RWPE2 (cell line): ENCODE measurements around the gene ALOX15.
"Not testable (repeated sequence)": the region's sequence is repeated elsewhere in the genome, so short reads cannot be mapped to it uniquely, and the experiment has no call there.

Source experiments
- ATAC-seq: fragments of 200-7000 bp; cut with Tn5 transposase; 3 replicates; pipeline ENCODE4 v1.9.1; 2021; ENCODE audit warnings: low read depth
- DNase-seq: peaks from one replicate; pipeline ENCODE4 v3.0.0-alpha.2; 2020; ENCODE audit warnings: low spot score
- H3K27ac ChIP-seq: fragments of 450-650 bp; 2 replicates; pipeline ENCODE4 v1.5.1; 2017; ENCODE audit warnings: mild to moderate bottlenecking; ENCODE audit not compliant: poor library complexity, severe bottlenecking
- H3K27me3 ChIP-seq: fragments of 250-450 bp; sonication (Bioruptor Pico); 2 replicates; pipeline ENCODE4 v1.5.1; 2021; ENCODE audit warnings: mild to moderate bottlenecking, moderate library complexity; ENCODE audit not compliant: insufficient read depth, poor library complexity, severe bottlenecking
- H3K36me3 ChIP-seq: fragments of 250-450 bp; sonication (Bioruptor Pico); 2 replicates; pipeline ENCODE4 v1.5.1; 2020; ENCODE audit warnings: low read depth, mild to moderate bottlenecking, moderate library complexity
- H3K4me1 ChIP-seq: fragments of 250-450 bp; sonication (Bioruptor Pico); 2 replicates; pipeline ENCODE4 v1.5.1; 2021; ENCODE audit warnings: mild to moderate bottlenecking, moderate library complexity; ENCODE audit not compliant: insufficient read depth, poor library complexity, severe bottlenecking
- H3K4me3 ChIP-seq: fragments of 250-450 bp; sonication (Bioruptor Pico); 2 replicates; pipeline ENCODE4 v1.5.1; 2021; ENCODE audit warnings: mild to moderate bottlenecking, moderate library complexity; ENCODE audit not compliant: severe bottlenecking
- H3K9me3 ChIP-seq: fragments of 250-450 bp; sonication (Bioruptor Pico); 2 replicates; pipeline ENCODE4 v1.5.1; 2021; ENCODE audit warnings: mild to moderate bottlenecking, moderate library complexity; ENCODE audit not compliant: severe bottlenecking
- TF ChIP-seq, protein P1 (sequence below): fragments of 450-650 bp; IDR thresholded peaks from one replicate; pipeline ENCODE4 v1.5.1; 2017; ENCODE audit warnings: mild to moderate bottlenecking, moderate library complexity; ENCODE audit not compliant: poor library complexity, severe bottlenecking

The ALOX15 gene

GRCh38 chr17:4597975-4598374 is 43.5 kb downstream of the ALOX15 start:
- no peak for ATAC-seq
- peaks cover 3% of the 10 kb centered on the region for H3K27me3 ChIP-seq

DNA sequence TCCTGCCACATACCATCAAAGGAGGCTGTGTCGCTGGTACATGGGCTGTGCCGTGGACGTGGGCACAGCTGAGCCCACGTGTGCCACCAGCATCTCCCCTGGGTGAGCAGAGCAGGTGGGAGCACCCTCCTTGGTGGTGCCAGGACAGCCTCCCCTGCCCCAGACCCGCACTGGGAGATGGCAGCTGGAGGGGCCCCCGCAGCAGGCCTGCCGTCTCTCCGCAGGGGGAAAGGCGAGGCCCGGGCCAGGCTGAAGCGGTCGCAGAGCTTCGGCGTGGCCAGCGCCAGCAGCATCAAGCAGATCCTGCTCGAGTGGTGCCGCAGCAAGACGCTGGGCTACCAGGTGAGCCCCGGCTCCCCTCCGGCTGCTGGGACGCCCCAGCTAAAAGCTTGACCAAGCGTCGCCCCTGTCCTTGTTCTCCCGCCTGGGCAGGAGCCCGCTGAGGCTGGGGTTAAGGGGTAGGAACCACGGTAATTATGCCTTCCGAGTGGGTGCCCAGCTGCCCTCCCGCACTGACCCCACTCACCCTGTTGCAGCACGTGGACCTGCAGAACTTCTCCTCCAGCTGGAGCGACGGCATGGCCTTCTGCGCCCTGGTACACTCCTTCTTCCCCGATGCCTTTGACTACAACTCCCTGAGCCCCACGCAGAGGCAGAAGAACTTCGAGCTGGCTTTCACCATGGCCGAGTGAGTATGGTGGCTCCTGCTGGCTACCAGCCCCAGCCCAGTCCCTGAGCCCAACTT is 44.7 kb downstream of the ALOX15 start:
- Histone ChIP-seq H3K9me3 (no peaks in the 10 kb centered on the region), H3K4me1 (no peaks in the 10 kb centered on the region), H3K4me3 (no peak overlapping the region), H3K27me3 (peaks cover 3% of the 10 kb centered on the region), H3K36me3 (no peaks in the 10 kb centered on the region), H3K27ac (no peak overlapping the region)
- DNase-seq (no peak), ATAC-seq (no peak)
- TF ChIP-seq, protein P1, sequence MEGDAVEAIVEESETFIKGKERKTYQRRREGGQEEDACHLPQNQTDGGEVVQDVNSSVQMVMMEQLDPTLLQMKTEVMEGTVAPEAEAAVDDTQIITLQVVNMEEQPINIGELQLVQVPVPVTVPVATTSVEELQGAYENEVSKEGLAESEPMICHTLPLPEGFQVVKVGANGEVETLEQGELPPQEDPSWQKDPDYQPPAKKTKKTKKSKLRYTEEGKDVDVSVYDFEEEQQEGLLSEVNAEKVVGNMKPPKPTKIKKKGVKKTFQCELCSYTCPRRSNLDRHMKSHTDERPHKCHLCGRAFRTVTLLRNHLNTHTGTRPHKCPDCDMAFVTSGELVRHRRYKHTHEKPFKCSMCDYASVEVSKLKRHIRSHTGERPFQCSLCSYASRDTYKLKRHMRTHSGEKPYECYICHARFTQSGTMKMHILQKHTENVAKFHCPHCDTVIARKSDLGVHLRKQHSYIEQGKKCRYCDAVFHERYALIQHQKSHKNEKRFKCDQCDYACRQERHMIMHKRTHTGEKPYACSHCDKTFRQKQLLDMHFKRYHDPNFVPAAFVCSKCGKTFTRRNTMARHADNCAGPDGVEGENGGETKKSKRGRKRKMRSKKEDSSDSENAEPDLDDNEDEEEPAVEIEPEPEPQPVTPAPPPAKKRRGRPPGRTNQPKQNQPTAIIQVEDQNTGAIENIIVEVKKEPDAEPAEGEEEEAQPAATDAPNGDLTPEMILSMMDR: no peak

More at GRCh38 chr17:4597975-4598374, 43.5 kb downstream of the ALOX15 start:
- no peaks in the 10 kb centered on the region for H3K9me3 ChIP-seq
- DNase-seq: no peak
- no peaks in the 10 kb centered on the region for H3K4me1 ChIP-seq
- no peak overlapping the region for H3K4me3 ChIP-seq
- H3K27ac ChIP-seq: no peak overlapping the region
- TF ChIP-seq, protein P1: no peak
- H3K36me3 ChIP-seq: no peaks in the 10 kb centered on the region

- ATAC-seq, DNase-seq, H3K27ac ChIP-seq, H3K27me3 ChIP-seq, H3K4me1 ChIP-seq, H3K36me3 ChIP-seq, H3K9me3 ChIP-seq, H3K4me3 ChIP-seq: not testable (repeated sequence)
Measured at GRCh38 chr17:4595685-4596342, 45.7 kb downstream of the ALOX15 start.

DNA sequence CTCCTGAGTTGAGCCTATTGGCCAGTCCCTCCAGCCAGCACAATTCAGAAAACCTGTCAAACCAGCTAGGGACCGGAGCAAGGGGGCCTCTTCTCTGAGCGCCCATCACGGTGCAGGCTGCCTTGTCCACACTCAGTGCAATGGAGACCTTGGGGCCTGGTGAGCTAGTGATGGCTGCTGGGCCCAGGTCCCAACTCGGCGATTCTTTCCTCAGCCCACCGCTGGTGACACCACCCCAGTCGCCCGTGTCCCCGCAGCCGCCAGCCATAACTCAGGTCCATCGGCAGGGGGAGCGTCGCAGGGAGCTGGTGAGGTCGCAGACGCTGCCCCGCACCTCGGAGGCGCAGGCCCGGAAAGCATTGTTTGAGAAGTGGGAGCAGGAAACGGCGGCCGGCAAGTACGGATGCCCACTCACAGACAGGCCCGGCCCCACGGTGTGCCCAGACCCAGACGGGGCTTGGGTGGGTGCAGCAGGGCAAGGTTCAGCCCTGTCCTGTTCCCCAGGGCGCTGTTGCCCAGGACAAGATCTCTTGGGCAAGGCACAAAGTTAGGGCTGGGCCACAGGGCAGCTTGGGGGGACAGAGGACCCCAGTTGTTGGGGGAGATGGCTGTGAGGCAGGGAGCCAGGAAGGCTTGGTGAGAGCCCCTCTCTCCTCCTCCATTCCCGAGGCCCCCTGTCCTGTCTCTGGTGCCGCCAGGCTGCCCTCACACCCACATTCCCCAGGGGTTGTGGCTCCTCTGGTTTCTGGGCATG is 46.4 kb downstream of the ALOX15 start:
- ATAC-seq: 0 out of 3 replicates have a peak, but pooled peaks have one; percentile 5
- TF ChIP-seq, protein P1: peak; percentile 19
- H3K27ac ChIP-seq: no peak overlapping the region

GRCh38 chr17:4594406-4594805 is 47.1 kb downstream of the ALOX15 start:
- no peak overlapping the region for H3K27ac ChIP-seq
- ATAC-seq (no peak), DNase-seq (no peak)
- H3K27me3 ChIP-seq: peaks cover 5% of the 10 kb centered on the region
- no peak overlapping the region for H3K4me3 ChIP-seq
- TF ChIP-seq, protein P1: no peak
- H3K4me1 ChIP-seq: no peaks in the 10 kb centered on the region
- H3K9me3 ChIP-seq: no peaks in the 10 kb centered on the region
- H3K36me3 ChIP-seq: no peaks in the 10 kb centered on the region

More for the DNA sequence above, 46.4 kb downstream of the ALOX15 start:
- Histone ChIP-seq H3K27me3 (peaks cover 8% of the 10 kb centered on the region), H3K4me3 (no peak overlapping the region), H3K9me3 (no peaks in the 10 kb centered on the region), H3K4me1 (no peaks in the 10 kb centered on the region), H3K36me3 (no peaks in the 10 kb centered on the region)
- DNase-seq: no peak
